Measurements from ENCODE around the gene TAF1D.
"Not testable (repeated sequence)": the region's sequence is repeated elsewhere in the genome, so short reads cannot be mapped to it uniquely, and the experiment has no call there.

TAF1D gene

GRCh38 chr11:93741094-93741881 lies at the start of gene TAF1D, which contains the start of gene C11orf54:
Gene TAF1D (minus strand): TSS chr11:93741495. CDS start chr11:93739304, 2,191 bp downstream.
Gene C11orf54 (plus strand): TSS chr11:93741672. CDS start chr11:93747394, 5,722 bp downstream.
- DNase-seq (ENCODE audit: low read depth): peak; percentile 96

GRCh38 chr11:93784935-93785360 lies 43.7 kb upstream of the TAF1D start:
- DNase-seq (ENCODE audit: low read depth): no peak

GRCh38 chr11:93784145-93784934 lies 43.0 kb upstream of the TAF1D start, which contains the start of gene MED17:
Gene MED17 (plus strand): TSS chr11:93784282. CDS start chr11:93784514, 232 bp downstream.
- peak; percentile 86 for DNase-seq (ENCODE audit: low read depth)

DNA sequence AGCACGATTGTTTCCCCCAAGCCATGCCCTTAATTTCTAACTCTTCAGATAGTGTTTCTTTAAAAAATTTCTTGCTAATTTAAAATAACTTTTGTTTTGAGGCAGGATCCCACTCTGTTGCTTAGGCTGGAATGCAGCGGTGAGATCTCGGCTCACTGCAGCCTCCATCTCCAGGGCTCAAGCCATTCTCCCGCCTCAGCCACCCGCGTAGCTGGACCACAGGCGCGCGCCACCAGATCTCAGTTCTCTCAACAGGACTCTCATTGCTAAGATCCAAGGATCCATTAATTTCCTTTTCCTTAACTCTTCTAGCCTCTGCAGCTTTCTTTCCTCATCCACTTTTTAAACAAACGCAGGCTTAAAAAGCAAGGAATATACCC lies 42.5 kb upstream of the TAF1D start:
- no peak for DNase-seq (ENCODE audit: low read depth)

DNA sequence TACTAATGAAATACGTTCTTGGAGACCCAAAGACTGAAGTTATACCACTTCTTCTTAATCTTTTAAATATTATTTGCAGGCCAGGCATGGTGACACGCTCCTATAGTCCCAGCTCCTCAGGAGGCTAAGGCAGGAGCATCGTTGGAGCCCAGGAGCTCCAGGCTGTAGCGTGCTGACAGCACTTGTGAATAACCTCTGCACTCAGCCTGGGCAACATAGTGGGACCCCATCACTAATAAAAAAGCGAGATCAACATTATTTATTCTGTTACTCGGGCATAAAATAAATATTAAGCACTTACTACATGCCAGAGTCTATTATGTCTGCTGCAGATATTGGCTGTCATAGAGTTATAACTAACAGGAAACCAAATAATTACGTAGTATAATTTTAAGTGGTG lies 42.1 kb upstream of the TAF1D start:
- no peak for DNase-seq (ENCODE audit: low read depth)

DNA sequence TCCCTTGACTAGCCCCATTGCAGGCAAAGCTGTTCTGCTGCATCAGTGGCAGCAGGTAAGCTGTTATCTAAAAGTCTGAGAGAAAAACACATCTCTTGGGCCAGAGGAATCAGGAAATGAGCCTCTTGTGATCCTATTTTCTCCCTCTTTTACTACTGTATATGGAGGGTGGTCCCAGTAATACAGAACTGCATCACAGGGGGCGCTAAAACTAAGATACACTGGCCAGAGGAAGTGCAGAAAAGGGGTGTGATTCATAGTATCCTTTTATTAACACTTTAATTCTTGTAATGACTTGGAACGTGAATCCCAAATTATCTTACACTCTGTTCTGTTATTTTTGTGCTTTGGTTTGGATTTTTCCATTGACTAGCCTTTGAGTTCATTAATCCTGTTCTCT lies 34.0 kb upstream of the TAF1D start:
- no peak for DNase-seq (ENCODE audit: low read depth)

DNA sequence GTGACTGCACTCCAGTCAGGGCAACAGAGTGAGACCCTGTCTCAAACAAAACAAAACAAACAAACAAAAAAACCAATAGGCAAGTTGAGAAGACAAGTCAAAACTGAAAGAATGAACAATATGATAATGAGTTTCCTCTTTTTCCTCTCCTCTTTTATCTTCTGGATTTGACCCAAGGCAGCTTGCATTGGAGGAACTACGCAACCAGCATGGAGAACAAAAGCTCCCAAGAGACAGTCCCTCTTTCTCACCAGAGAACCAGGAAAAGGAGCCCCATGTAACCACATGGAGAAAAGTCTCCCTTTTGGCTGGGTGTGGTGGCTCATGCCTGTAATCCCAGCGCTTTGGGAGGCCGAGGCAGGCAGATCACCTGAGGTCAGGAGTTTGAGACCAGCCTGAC lies 33.3 kb upstream of the TAF1D start:
- DNase-seq (ENCODE audit: low read depth): not testable (repeated sequence)

DNA sequence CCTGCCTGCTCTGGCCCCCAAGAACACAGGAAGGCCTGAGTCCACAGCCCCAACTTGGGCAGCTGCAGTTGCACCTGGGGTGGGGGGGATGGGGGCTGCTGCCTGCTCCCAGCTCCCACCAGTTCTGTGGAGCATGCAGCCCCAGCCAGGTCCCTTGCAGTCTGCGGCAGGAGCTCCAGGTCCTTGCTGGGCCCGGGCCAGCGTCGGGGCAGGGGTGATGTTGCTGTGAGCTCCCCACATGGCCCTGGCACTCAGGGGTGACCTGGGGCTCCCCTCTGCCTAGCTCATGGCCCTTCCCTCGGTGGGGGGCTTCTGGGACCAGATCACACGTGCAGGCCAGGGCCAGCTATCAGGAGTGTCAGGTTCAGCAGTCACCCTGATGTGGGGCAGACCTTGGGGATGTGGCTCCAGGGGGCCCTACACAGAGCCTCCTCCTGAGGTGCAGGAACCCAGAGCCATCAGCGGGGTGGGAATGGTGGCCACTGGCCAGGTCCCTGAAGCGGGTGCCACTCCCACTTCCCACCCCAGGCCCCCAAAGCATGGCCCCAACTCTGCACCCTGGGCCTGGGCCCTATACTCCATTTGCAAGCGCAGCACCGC lies 32.4 kb upstream of the TAF1D start:
- no peak for DNase-seq (ENCODE audit: low read depth)

GRCh38 chr11:93773045-93773477 lies 31.8 kb upstream of the TAF1D start:
- DNase-seq (ENCODE audit: low read depth): no peak

DNA sequence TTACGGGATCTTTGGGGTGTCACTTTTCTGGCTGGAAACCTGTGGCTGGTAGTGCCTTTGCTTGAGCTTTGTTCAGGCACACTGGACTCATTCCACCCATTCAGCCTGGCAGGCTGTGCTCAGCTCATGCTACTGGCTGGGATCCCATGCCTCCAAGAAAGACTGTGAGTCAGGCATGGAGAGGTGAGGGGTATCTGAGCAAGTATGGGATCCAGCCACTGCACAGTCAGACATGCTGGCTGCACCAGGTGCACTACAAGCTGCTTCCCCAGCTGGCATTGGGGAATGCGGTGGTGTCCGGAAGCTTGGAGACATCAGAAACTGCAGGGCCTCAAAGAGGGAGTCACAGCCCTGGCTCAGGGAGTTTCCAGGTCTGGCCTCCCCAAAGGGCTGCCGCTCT lies 30.8 kb upstream of the TAF1D start:
- no peak for DNase-seq (ENCODE audit: low read depth)

DNA sequence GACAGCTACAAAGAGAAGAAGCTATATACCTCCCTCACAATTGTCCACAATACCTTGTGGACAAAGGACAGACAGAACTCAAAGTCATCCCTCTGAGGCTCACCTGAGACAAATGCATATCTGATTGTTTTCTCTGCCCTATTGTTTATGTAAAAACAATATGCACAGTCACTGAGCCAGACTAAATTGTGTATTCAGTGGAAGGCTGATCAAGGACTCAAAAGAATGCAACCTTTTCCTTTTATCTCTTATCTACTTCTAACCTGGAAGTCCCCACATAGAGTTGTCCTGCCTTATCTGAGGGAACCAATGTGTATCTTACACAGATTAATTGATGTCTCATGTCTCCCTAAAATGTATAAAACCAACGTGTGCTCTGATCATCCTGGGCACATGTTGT lies 28.9 kb upstream of the TAF1D start:
- no peak for DNase-seq (ENCODE audit: low read depth)

DNA sequence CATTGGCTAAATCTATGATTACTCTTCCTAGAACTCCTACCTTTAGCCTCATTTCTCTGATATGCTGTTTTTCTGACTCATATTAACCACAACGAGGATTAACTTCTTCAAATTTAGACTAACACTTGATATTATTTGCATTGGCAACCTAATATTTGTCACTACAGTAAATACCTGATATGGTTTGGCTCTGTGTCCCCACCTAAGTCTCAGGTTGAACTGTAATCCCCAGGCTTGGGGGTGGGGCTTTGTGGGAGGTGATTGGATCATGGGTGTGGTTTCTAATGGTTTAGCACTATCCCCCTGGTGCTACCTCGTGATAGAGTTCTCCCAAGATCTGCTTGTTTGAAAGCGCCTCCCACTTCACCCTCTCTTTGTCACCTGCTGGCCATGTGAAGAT lies 25.7 kb upstream of the TAF1D start:
- no peak for DNase-seq (ENCODE audit: low read depth)

DNA sequence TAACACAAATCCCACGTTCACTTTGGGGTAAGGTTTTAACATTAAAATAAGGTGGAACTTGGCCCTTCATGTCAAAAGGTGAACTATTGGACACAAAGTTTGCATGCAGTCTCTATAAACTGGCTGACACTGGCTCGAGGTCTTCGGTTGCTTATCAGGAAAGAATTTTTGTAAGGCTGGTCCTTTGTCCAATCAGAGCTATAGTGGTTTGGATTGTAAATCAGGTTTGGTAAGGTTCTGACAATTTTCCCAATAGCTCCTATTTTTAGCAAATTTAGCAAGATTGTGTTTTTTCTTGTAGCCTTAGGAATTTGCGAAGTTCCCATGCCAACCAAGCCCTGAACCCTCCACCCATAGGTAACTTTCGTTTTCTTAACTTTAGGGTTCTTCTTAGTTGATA lies 25.2 kb upstream of the TAF1D start:
- no peak for DNase-seq (ENCODE audit: low read depth)

DNA sequence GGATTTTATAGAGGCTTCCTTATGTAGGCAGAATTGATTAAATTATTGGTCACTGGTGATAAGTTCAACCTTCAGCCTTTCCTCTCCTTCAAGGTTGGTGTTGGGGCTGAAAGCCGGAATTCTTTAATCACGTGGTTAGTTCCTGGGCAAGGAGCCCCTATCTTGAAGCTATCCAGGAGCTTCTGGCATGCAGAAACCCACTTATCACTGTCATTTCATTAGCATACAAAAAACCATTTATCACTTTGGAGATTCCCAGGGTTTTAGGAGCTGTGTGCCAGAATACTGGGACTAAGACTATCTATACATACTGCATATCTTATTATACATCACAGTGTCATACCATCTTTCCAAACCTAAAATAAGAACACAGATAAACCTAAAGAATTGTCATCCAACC lies 24.3 kb upstream of the TAF1D start:
- DNase-seq (ENCODE audit: low read depth): no peak

- DNase-seq (ENCODE audit: low read depth): no peak
Measured at GRCh38 chr11:93761910-93762309, 20.6 kb upstream of the TAF1D start.

DNA sequence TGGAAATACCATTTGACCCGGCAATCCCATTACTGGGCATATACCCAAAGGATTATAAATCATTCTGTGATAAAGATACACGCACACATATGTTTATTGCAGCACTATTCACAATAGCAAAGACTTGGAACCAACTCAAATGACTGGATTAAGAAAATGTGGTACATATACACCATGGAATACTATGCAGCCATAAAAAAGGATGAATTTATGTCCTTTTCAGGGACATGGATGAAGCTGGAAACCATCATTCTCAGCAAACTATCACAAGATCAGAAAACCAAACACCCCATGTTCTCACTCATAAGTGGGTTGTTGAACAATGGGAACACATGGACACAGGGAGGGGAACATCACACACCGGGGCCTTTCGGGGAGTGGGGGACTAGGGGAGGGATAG lies 17.8 kb upstream of the TAF1D start:
- not testable (repeated sequence) for DNase-seq (ENCODE audit: low read depth)

DNA sequence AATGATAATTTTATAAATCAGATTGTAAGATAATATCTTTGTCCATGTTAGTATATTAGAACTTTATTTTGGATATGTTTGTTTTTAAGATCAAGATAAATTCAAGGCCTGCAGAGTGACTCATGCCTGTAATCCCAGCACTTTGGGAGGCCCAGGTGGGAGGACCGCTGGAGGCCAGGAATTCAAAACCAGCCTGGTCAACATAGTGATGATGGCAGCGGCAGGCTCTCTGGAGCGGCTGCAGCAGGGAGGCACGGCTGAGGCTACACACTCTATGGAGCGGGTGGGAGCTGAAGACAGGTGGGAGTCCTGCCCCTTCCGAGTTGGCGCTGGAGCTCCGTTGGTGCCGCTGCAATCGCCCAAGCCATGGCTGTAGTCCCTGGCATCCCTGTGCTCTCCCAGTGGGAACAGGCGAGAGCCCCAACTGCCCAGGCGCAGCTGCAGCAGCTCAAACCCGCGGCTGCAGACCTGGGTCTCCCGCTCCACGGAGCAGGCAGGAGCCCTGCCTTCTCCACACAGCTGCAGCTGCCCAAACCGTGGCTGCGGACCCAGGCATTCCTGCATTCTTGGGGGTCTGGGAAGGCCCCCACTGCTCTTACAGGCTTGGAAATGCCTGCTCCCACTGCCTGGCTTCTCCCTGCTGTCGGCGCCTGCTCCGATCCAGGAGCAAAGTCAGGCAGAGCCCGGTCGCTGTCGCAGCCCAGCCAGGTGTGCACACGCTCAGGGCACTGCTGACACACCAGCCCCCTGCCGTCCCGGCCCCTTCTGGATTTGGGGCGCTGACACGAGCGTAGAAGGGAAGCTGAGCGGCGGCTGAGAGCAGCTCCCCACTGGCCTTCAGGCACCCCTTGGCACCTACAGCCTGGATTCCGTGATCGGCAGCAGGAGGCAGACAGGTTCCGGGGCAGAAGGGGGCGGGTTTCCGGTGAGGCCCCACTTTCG lies 16.9 kb upstream of the TAF1D start:
- DNase-seq (ENCODE audit: low read depth): no peak

DNA sequence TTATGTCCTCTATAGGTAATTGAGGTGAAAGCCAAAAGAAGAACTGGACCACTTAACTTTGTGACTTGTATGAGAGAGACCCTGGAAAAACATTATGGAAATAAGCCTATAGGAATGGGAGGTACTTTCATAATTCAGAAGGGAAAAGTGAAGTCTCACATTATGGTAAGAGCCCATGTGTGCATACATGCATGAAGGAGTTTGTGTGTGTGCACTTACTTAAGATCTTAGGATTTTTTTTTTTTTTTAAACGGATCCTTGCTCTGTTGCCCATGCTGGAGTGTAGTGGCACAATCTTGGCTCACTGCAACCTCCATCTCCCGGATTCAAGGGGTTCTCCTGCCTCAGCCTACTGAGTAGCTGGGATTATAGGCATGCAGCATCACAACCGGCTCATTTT lies 16.0 kb upstream of the TAF1D start:
- no peak for DNase-seq (ENCODE audit: low read depth)

GRCh38 chr11:93756748-93757147 lies 15.5 kb upstream of the TAF1D start:
- no peak for DNase-seq (ENCODE audit: low read depth)

- no peak for DNase-seq (ENCODE audit: low read depth)
Measured at GRCh38 chr11:93753241-93753640, 11.9 kb upstream of the TAF1D start.

GRCh38 chr11:93751001-93751400 lies 9.7 kb upstream of the TAF1D start:
- no peak for DNase-seq (ENCODE audit: low read depth)

- DNase-seq (ENCODE audit: low read depth): no peak
Measured at GRCh38 chr11:93747122-93747521, 5.8 kb upstream of the TAF1D start.
